DOHH2 (cell line): ENCODE measurements around the gene UBN1.

ENCODE experiments used
- CTCF ChIP-seq: fragments of 200-600 bp; sonication (generic); IDR thresholded peaks from one replicate; pipeline ENCODE4 v1.5.1; 2014; ENCODE audit warnings: antibody characterized with exemption, mild to moderate bottlenecking, low read depth, low read length; ENCODE audit not compliant: poor library complexity, severe bottlenecking
- EZH2phosphoT487 ChIP-seq: fragments of 200-600 bp; sonication (generic); IDR thresholded peaks from 2 replicates; pipeline ENCODE4 v1.6.1; 2017; ENCODE audit warnings: borderline replicate concordance, mild to moderate bottlenecking, antibody characterized with exemption, low read length, moderate library complexity, mixed read lengths

- no peak for TF ChIP-seq CTCF
- TF ChIP-seq EZH2phosphoT487 = no peak
Measured at GRCh38 chr16:4811773-4812172, 35.5 kb upstream of the UBN1 start.
